Caco-2 (cell line): Measurements from ENCODE around the gene SLC43A1. TPM values are rescaled to one million over a fixed set of nuclear protein-coding genes. Genes with fewer than 3 reads are reported as not detected.
A peak's percentile ranks its signal among the peaks of the same experiment; 100 is the strongest.

Experiments
- BruUV-seq: library from RNA; stranded (reverse); fragments of 400-500 nt; replicated peaks from 2 replicates; lab custom pipeline; 2021; lab: Mats Ljungman, UMichigan
- CTCF ChIA-PET: fragments of 300-600 bp; sonication (Branson Sonifier 250); formaldehyde crosslinking; loops from one replicate; lab custom pipeline; 2022; ENCODE audit warnings: antibody characterized with exemption; lab: Charles Lee
- POLR2A ChIA-PET: fragments of 300-600 bp; sonication (Branson Sonifier 250); formaldehyde crosslinking; loops from one replicate; lab custom pipeline; 2022; ENCODE audit warnings: antibody characterized with exemption; lab: Charles Lee
- DNase-seq, 2 experiments: peaks; one replicate each; pipeline versions ENCODE4 v3.0.0 to v3.0.0-alpha.2; 2020 to 2022
- H3K27me3 ChIP-seq: replicated peaks from 2 replicates; pipeline ENCODE4 v1.6.0; 2011; ENCODE audit warnings: low read length; ENCODE audit not compliant: control insufficient read depth, insufficient read depth
- H3K36me3 ChIP-seq: 2 replicates; pipeline ENCODE4 v1.5.1; 2011; ENCODE audit warnings: low read length; ENCODE audit not compliant: control insufficient read depth, insufficient read depth
- H3K4me1 ChIP-seq: fragments of 250-450 bp; sonication (Bioruptor Pico); 2 replicates; pipeline ENCODE4 v1.5.1; 2020; ENCODE audit warnings: mild to moderate bottlenecking
- H3K4me3 ChIP-seq: 2 replicates; pipeline ENCODE4 v1.5.1; 2011; ENCODE audit warnings: low read depth, mild to moderate bottlenecking, control low read depth, low read length
- H3K9me3 ChIP-seq: fragments of 250-450 bp; sonication (Bioruptor Pico); 2 replicates; pipeline ENCODE4 v1.5.1; 2020; ENCODE audit warnings: mild to moderate bottlenecking, moderate library complexity
- H3K27ac Mint-ChIP-seq: one replicate; pipeline ENCODE4 v1.8.0; 2022; ENCODE audit warnings: mixed read lengths; ENCODE audit not compliant: unreplicated experiment
- H3K27me3 Mint-ChIP-seq: one replicate; pipeline ENCODE4 v1.8.0; 2022; ENCODE audit warnings: mixed read lengths; ENCODE audit not compliant: insufficient read depth, unreplicated experiment
- H3K36me3 Mint-ChIP-seq: one replicate; pipeline ENCODE4 v1.8.0; 2022; ENCODE audit warnings: mild to moderate bottlenecking, mixed read lengths; ENCODE audit not compliant: insufficient read depth, unreplicated experiment
- H3K4me1 Mint-ChIP-seq: one replicate; pipeline ENCODE4 v1.8.0; 2022; ENCODE audit warnings: low read depth, mixed read lengths; ENCODE audit not compliant: unreplicated experiment
- H3K4me3 Mint-ChIP-seq: one replicate; pipeline ENCODE4 v1.8.0; 2022; ENCODE audit warnings: mild to moderate bottlenecking, moderate library complexity, mixed read lengths; ENCODE audit not compliant: unreplicated experiment
- H3K9me3 Mint-ChIP-seq: one replicate; pipeline ENCODE4 v1.8.0; 2022; ENCODE audit warnings: mixed read lengths; ENCODE audit not compliant: unreplicated experiment
- CTCF ChIP-seq, 2 experiments: fragments of 200-600 bp in 1 of 2; IDR thresholded peaks; 1 replicate in 1 of 2; 2 replicates in 1 of 2; pipeline versions ENCODE4 v1.5.1 to v1.8.0; 2011 to 2022; ENCODE audit warnings: antibody characterized with exemption in 1 of 2, control low read depth in 1 of 2, inconsistent platforms in 1 of 2, low read depth in 1 of 2, low read length in 1 of 2, mild to moderate bottlenecking in 1 of 2, moderate library complexity in 1 of 2; ENCODE audit not compliant: insufficient read depth in 1 of 2, severe bottlenecking in 1 of 2, unreplicated experiment in 1 of 2
- intact Hi-C: fragments of 100-400 bp; cut with micrococcal nuclease; formaldehyde crosslinking; loops from one replicate; pipeline ENCODE4 v1.10.0; 2022; ENCODE audit not compliant: unreplicated experiment
- total RNA-seq: library from RNA; stranded (reverse); gene quantifications from 2 replicates; pipeline ENCODE4 v1.2.3, GENCODE V29; 2022

SLC43A1 gene
- total RNA-seq, 1 experiment from 2014 or later, result 71.7 TPM

DNA sequence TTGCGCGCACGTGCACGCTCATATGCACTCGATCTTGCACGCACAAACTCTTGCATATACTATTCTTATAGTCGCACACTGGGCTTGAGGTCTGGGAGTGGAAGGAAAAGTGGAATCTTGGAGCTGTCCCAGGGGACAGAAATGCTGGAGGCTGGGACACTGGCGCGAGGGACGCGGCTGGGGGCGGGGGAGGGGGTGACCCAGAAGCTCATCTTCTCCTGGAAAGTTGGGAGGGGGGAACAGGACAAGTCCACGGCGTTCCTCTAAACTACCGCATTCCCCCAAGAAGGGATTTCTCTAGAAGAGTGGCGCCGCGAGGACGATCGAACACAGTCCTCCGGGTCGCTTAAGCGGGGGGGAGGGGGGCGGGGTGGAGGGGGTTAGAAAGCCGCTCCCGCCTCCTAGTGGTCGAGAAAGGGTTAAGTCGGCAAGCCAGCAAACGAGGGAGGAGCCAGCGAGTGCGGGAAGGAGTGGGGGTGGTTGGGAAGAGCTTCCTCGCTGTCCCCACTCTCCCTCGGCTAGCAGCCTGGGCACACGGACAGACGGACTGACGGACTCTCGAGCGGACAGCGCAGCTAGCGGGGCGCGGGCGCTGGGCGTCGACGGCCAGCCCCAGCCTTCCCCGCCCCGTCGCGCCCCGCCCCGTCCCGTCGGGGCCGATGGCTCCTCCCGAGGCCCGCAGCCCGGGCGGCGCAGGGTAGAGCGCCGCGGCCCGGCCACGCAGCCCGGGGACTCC lies 55.3 kb downstream of the SLC43A1 start, which contains the start of gene RTN4RL2:
RTN4RL2 (plus strand) TSS at position 507 of the 736 bp plus-strand sequence. CDS start 338 bp downstream, outside the sequence.
- H3K4me1 ChIP-seq, result peaks cover 19% of the 10 kb centered on the region
- BruUV-seq, result no TSS peak
- peak within 1 kb of the TSS; percentile 15 for H3K27ac Mint-ChIP-seq
- POLR2A ChIA-PET, result interaction anchor here (0.5 to 1.7 kb wide), 3 partner anchors 16 to 184 kb away, joined by 3 to 4 read pairs (median 3); no protein-coding TSS in a partner anchor
- DNase-seq, result peak; percentile 72 to 76
- H3K27me3 Mint-ChIP-seq, result peaks cover 15% of the 10 kb centered on the region
- peaks cover 20% of the 10 kb centered on the region for H3K4me1 Mint-ChIP-seq
- peaks cover 9% of the 10 kb centered on the region for H3K36me3 Mint-ChIP-seq
- H3K4me3 ChIP-seq, result peak within 1 kb of the TSS; percentile 66
- H3K36me3 ChIP-seq, result no peaks in the 10 kb centered on the region
- CTCF ChIA-PET, result interaction anchor here (0.5 to 2.0 kb wide), 18 partner anchors 13 to 237 kb away, joined by 3 to 13 read pairs (median 4); partner anchors contain the start of genes TIMM10 and UBE2L6
- H3K4me3 Mint-ChIP-seq, result peak within 1 kb of the TSS; percentile 85
- peak; percentile 18 to 48 for TF ChIP-seq CTCF (IDR thresholded peaks at IDR 0.05; ENCODE audit: insufficient read depth in 1 of 2, low read depth in 1 of 2, low read length in 1 of 2, severe bottlenecking in 1 of 2, unreplicated experiment in 1 of 2)
- peaks cover 3% of the 10 kb centered on the region; the same call in 1 of the 2 replicates for H3K27me3 ChIP-seq
- no peaks in the 10 kb centered on the region for H3K9me3 Mint-ChIP-seq
- H3K9me3 ChIP-seq, result no peaks in the 10 kb centered on the region
- intact Hi-C loops, result no loop called here

GRCh38 chr11:57459164-57460021 lies 56.1 kb downstream of the SLC43A1 start:
- H3K9me3 ChIP-seq, result no peaks in the 10 kb centered on the region
- BruUV-seq, result no TSS peak
- intact Hi-C loops, result no loop called here
- Mint-ChIP-seq H3K4me3 (peak overlapping the region; percentile 85), H3K27me3 (peaks cover 15% of the 10 kb centered on the region), H3K4me1 (peaks cover 20% of the 10 kb centered on the region), H3K27ac (peak overlapping the region; percentile 15), H3K9me3 (no peaks in the 10 kb centered on the region), H3K36me3 (peaks cover 9% of the 10 kb centered on the region)
- no peak for DNase-seq
- POLR2A ChIA-PET, result interaction anchor here (0.5 to 1.7 kb wide), 4 partner anchors 17 to 185 kb away, joined by 3 to 4 read pairs (median 3); no protein-coding TSS in a partner anchor
- no peak for TF ChIP-seq CTCF (IDR thresholded peaks at IDR 0.05; ENCODE audit: insufficient read depth in 1 of 2, low read depth in 1 of 2, low read length in 1 of 2, severe bottlenecking in 1 of 2, unreplicated experiment in 1 of 2)
- H3K4me3 ChIP-seq, result peak overlapping the region; percentile 66
- H3K27me3 ChIP-seq, result peaks cover 3% of the 10 kb centered on the region; the same call in 1 of the 2 replicates
- CTCF ChIA-PET, result interaction anchor here (0.5 to 2.8 kb wide), 25 partner anchors 14 to 238 kb away, joined by 3 to 21 read pairs (median 6); partner anchors contain the start of genes SLC43A1, TIMM10 and UBE2L6
- H3K4me1 ChIP-seq, result peaks cover 19% of the 10 kb centered on the region
- no peaks in the 10 kb centered on the region for H3K36me3 ChIP-seq
